Stimulated activated CD8-positive, alpha-beta memory T cell treated with anti-CD3 and anti-CD28 coated beads, Interleukin-2, amount 100 ng/mL, for 48 hours (primary cell): Measurements from ENCODE around the gene CNTN4.
A peak's percentile ranks its signal among the peaks of the same experiment; 100 is the strongest.
"Not testable (repeated sequence)": the region's sequence is repeated elsewhere in the genome, so short reads cannot be mapped to it uniquely, and the experiment has no call there.

ENCODE experiments used
- DNase-seq, 2 donors: peaks; one replicate each; pipeline ENCODE4 v3.0.0-alpha.2; 2020; ENCODE audit warnings: low read depth in 2 of 2

CNTN4 gene

DNA sequence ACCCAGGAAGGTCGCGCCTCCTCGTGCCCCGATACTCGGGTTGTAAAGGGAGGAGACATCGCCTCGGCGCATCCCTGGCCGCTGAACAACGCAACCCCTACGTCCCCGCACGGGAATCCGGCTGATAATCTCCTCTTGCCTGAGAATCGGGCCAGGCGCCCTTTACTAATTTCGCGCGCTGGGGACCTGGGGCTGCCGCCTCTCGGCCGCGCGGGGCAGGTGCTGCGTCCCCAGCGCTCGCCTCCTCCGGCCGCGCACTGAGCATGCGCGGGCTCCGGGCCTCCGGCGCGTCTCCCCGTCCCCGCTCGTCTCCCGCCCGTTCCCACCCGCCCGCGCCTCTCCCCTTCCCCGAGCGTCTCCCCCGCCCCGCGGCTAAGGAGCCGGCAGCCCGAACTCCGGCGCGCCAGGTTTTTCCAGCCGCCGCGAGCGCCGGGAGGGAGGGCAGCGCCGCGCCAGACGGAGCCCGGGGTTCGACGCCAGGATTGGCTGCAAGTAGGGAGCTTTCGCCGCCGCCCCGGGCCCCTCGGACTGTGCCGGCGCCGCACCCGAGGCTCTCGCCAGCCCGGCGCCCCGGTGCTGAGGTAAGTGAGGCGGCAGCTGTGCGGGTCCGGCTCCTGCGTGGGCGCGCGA, at the start of gene CNTN4:
Gene CNTN4 (plus strand): TSS at position 469 of the 630 bp plus-strand sequence.
- DNase-seq, result peak in 1 of 2 donors; percentile 16

DNA sequence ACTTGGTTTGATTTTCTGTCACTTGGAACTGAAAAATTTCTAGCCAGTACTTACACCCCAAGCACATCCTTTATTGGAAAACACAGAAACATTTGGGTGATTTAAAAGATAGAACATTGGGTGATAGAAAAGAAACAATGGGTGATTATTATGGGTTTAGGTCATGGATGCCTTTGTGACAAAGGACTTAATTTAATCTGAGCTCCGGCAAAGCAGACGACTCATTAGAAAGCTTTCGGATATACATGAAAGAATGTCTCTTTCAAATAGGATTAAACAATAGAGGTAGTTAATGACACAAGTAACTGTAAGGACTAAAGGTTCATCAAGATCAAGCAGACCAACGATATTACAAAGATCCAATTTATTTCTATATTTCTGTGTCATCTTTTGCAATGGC, 37.3 kb upstream of the CNTN4 start:
- no peak for DNase-seq

DNA sequence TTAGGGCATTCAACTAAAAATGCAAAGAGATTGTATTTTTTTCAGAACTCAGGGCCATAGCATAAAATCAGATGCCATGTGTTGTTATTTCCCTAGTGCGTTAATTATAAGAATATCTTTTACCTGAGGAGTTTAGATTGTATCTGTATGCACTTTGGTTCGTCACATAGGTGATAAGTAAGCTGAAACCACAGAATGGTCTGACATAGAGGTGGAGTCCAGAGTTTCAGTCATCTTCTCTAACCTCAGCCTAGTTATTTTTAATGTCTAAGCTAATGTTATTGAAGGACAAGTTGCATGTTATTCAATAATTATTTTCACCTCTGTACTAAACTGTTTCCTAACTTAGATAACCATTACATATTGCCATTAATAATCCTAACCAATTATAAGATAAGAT, 27.1 kb upstream of the CNTN4 start:
- DNase-seq, result no peak

DNA sequence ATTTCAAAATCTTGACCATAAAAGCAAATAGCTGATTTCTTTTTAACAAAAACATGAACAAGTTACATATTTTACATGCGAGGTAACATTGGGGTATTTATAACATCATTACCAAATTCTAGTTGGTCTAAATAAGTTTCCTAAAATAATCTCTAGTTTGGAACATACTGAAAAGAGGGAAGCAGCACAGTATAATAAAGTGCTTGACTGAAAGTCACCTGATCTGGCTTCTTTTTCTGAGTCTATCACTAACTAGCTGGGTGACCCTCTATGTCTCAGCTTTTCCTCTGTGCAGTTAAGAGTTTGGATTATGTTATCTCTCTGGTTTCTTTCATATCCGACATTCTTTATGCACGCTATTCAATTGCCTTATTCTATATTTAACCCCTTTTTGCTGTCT, 19.8 kb upstream of the CNTN4 start:
- no peak for DNase-seq

DNA sequence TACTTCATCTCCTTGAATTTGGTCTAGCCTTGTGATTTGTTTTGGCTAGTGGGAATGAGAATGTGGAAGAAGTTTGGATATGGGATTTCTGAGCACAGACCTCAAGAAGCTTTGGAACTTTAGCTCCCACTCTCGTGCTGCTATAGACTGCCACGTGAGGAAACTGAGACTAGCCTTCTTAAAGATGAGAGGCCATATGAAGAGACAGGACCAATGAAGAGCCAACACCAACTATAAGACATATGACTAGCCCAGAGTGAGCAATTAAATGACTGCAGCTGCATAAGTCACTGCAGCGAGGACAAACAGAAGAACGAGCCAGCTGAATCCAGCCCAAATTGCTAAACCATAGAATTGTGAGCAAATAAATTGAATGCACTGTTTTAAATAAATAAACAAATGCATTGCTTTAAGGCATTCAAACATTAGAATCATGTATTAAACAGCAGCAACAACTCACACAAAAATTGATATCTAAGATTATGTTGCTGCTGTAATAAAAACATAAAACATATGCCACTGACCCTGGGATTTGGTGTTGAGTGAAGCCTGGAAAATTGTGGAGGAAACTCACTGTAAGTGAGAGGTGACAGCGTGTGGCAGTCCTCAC, 15.7 kb upstream of the CNTN4 start:
- no peak for DNase-seq

DNA sequence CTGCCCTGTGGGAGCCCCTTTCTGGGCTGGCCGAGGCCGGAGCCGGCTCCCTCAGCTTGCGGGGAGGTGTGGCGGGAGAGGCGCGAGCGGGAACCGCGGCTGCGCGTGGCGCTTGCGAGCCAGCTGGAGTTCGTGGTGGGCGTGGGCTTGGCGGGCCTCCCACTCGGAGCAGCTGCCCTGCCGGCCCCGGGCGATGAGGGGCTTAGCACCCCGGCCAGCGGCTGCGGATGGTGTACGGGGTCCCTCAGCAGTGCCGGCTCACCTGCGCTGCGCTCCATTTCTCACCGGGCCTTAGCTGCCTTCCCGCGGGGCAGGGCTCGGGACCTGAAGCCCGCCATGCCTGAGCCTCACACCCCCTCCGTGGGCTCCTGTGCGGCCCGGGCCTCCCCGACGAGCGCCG, 15.1 kb upstream of the CNTN4 start:
- DNase-seq, result not testable (repeated sequence)

DNA sequence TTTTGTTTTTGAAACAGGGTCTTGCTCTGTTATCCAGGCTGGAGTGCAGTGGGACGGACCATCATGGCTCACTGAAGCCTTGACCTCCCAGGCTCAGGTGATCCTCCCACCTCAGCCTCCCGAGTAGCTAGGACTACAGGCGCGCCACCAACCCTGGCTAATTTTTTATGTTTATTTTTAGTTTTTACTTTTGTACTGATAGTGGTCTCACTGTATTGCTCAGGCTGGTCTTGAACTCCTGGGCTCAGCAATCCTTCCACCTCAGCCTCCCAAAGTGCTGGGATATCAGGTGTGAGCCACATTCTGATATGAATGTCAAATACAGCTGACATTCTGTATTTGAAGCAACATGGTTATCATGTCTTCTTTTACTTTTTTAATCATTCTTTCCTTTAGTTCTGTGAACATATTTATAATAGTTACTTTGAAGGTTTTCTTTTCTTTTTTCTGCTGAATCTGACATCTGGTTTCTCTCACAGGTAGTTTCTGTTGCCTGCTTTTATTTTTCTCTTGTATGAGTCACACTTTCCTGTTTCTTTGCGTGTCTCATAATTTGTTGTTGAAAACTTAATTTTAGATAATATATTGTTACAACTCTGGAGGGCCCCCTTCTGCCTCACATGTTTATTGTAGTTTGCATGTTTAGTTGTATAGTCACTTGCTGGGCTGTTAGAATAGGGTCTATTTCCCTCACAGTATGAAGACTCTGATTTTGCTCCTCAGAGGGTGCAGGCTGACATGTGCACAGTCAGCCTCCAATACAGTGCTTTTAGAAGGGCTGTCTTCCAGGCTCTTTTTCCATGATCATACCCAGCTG, 8.4 kb upstream of the CNTN4 start:
- DNase-seq, result no peak

DNA sequence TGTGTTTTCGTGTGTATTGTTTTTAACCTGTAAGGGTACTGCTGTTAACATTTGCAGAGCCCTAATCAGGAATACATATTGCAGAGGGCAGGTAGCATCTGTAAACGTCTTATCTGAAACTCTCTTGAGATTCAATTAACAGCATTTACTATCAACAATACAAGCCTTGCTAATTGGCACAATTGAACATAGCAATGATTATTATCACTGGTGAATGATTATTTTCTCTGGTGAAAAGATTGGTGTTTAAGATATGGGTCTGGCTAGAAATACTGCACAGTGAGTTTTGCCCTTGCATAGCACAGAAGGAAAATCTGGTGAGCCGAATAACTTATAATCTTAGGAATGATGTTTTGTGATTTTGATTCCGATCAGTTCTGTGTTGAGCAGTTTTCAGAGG, 5.9 kb upstream of the CNTN4 start:
- DNase-seq, result no peak

DNA sequence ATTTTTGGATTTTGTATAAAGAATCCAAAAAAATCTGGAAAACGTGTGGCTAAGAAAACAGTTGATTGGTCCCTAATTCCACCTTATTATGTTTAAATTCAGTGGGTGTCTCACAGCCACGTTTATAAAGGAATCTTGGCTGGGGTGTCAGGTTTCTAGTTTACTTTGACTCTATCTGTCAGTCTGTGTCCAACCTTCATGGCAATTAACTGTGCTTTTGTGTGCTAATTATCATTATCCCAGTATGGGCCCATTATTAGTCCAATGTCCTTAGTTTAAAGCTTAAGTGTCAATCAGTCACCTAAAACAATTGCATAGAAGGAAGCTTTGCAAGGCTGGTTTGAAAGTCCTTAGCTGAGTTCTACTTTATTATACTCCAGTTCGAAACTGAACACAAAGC, 3.7 kb upstream of the CNTN4 start:
- DNase-seq, result no peak

DNA sequence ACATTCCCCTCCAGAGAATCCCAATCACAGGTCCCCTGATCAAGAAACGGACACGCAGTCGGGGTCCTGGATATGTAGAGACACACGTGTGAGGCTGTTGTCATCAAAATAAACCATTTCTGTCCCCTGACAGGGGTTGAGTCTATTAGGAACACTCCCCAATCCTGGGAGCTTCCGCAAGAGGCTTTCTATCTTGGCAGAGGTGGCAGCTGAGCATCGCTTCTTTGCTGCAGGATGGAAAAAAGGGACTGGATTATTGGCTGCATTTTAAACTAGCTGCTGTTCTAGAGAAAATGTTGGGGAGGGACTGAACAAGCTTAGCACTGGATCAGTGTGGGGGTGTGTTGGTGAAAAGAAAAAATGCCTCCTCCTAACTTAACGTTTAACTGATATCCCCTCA, 2.5 kb upstream of the CNTN4 start:
- no peak for DNase-seq

DNA sequence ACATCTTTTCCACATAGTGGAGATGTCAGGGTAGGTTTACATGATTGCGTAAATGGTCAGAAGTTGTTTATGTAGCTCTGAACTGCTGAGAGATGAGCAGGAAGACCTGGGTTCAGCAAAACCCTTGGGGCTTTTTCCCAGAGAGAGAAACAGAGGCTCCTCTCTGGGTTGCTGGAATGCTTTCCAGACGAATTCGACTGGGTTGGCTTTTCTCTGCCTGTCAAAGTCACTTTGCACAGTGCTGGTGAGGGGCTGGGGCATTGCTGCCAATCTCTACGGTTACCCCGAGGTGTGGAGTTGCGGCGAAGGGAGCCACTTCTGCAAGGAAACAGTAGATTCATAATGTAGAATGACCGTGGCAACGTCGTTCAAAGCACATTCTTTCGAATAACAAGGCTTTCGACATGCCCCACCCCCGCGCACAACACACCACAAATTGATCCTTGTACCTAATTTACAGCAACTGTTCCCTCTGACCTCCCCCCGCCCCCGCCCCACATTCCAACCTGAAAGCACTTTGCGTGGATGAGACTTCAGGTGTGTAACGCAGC, 950 bp upstream of the CNTN4 start:
- no peak for DNase-seq

DNA sequence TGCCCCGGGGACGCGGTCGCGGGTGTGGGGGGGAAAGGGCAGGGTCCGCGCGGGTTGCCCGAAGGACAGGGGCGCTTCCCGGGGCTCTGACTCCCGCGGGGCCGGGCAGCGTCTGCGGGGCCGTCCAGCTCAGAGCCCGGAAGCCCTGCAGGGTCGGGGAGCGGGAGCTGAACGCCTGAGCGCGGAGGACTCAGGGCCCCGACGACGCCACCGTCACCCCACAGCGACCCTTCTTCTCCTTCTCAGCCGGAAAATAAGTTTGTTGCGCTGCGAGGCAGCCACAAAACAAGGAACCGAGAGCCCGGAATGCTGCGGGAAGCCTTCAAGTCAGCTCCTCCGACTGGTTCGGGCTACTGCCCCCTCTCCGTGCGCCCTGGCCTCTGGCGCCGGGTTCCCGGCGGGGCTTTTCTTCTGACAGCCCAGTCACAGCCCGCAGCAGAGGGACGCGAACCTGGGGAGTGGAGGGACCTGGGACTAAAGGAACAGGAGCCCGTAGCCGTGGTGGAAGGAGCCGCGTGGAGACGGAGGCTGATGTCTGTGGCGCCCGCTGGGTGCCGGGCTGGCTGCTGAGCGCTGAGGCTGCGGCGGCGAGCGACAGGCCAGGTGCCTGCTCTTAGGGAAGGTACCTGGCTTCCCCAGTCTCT, 484 bp downstream of the CNTN4 start:
- DNase-seq, result no peak

DNA sequence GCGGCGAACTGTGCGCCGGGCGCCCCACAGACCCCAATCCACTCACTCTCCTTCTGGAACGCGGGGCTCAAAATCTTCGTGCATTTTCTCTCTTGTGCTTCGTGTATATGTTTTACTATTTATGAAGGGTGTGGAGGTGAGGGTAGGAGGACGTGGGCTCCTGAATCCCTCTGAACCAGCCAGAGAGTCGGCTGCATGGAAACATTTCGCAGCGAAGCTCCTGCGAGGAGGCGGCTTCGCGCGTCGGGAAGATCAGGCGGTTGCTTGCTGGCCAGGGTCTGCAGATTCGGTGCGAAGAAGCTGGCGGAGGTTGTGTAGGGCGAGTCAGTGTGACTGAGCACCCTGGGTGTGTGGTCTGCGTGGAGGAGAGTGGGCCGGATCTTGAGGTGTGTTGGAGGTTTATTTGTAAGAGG, 1.1 kb downstream of the CNTN4 start:
- no peak for DNase-seq

DNA sequence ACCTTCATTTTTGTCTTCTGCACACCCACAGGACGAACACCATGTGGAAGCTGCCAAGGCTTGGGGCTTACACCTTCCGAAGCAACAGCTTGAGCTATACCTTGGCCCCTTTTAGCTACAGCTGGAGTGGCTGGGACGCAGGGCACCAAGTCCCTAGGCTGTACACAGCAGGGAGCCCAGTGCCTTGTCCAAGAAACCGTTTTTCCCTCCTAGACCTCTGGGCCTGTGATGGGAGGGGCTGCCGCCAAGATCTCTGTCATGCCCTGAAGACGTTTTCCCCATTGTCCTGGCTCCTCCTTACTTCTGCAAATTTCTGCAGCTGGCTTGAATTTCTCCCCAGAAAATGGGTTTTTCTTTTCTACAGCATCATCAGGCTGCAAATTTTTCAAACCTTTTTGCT, 7.8 kb downstream of the CNTN4 start:
- DNase-seq, result no peak

DNA sequence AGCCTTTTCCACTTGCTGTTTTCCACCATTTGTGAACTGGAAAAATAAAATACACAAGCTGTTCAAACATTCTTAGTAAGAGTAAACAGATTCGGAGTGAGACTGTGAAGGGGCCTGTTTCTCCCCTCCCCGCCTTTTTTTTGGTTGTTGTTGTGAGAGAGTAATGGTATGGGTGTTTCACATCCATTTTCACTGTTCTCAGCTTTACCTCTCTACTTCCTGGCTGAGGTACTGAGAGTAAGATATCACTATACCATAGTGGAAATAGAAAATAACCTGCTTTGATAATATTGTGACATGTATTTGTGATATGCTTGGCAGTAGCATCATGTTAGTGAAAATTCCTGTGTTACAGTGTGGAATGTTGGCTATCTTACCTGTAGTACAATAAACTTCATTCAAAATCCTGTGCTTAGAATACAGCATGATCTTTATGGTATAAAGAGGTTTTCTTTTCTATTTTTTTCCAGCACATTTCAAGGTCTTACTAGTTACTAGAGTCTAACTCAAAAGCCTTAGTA, 12.0 kb downstream of the CNTN4 start:
- DNase-seq, result no peak

DNA sequence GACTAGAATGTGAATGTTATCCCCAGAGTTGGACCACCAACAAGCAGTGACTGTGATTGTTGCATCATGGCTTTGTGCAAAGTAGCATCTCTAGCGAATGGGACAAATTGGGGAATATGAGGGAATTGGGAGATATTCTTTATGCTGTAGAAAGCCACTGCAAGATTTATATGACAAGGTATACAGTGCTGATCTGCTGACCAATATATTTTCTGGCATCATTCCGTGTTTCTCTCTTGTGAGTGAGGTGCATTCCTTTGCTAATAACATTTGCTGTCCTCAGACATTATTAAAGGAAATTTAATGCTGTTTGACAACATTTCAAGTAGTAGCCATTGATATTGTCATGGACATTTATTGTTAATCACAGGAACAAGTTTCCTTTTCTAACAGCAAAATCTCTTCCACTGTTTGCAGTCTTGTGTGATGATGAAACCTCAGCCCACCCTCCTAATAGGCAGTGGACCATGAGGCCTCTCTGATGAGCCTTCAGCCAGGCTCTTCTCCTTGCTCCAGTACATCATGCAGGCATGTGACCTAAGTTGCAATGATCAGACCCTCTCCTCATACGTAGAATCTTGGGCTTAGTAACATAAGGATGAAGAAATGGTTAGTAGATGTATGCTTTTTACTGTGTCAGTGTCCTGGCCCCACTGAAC, 16.1 kb downstream of the CNTN4 start:
- DNase-seq, result no peak

DNA sequence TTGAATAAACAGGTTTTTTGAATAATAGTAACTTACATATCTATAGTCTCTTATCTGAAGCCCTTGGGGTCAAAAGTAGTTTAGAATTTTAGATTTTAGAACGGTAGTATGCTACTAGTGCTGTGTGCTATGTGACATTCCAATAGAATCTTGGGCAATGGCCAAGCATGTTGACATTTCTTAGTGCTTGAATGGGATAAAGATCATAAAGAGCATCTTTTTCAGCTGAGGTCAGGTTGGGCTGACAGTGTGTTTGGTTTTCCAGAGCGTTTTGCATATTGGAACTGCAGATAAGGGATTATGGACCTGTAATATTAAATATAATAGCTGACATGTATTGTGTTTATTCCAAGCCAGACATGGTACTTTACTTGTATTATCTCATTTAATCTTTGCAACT, 32.1 kb downstream of the CNTN4 start:
- DNase-seq, result no peak

DNA sequence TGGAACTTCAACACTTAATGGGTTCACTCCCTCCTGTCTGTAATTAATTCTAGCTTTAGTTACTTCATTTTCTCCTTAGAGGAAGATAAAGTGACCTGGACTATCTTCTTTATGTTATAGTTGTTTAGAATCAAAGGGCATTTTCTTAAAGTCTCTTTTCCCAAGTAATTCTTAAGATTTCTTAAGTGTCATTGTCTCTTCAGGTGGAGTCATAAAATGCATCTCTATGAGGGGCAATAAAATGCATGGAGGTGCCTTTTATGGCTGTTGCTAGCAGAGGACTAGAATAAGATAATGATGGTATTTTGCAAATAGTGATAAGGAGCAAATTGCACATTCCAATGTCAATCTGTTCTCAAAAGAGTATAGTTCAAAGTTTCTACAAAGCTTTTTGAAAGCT, 34.5 kb downstream of the CNTN4 start:
- no peak for DNase-seq

DNA sequence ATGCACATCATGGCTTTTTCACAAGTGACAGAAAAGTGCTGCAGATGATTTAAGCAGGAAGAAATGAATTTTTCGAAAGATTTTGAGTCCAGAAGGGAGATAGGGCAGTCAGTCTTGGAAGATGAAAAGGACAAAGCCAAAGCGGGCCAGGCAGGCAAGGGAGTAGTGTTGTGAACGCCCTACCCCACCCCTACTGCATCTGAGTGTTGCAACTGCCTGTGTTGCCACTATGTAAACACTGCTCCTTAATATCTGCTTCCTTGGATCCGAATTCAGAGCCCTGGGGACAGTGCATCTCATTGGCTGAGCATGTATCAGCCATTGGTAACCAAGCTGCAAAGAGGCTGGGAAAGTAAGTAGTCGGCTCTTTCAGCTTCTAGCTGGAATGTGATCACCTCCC, 39.0 kb downstream of the CNTN4 start:
- DNase-seq, result no peak

DNA sequence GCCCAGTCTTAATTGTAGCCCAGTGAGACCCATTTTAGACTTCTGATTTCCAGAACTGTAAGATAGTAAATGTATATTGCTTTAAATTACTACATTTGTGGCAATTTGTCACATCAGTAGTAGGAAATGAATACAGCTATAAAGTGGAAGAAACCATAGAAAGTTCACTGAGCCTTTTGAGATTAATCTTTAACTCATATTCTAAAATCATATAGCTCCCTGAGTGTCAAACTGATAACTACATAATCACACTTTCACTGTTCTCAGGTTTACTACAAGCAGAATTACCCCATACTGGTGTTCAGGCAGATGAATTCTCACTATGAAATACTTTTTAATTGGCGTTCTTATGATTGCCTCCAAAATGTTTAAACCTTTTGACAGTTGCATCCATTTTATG, 42.8 kb downstream of the CNTN4 start:
- DNase-seq, result no peak

DNA sequence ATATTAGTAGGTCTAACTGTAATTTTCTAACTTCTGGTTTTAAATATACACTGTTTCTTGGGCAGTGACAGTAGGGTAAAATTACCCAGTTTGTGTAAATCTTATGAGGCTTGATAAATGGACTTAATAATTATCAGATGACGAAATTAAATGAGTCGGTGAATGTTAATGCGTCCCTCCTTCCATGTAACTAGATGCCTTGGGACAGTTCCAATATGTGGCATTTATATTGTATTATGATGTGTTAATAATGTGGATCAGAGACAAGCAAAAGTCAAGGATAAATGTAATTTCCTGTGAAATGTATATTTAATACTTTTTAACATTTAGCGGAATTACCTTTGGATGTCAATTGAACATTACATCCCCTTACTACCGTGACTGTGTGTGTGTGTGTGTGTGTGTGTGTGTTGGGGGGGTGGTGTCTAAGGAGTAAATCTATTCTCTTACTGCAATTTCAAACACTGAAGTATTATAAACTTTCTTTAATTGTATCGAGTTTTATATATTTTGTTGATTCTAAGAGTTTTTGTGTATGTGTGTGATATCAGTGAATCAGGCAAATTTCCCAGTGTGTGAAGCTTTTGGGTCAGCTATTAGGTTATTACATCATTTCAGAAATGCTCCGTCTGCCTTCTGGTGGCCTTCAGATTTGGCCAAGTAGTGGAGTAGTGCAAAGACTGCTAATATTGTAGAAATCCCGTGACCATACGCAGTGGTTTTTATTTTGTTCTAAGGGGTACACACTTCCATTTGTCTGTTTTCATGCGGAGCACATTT, 50.1 kb downstream of the CNTN4 start:
- DNase-seq, result no peak
